CD1c-positive myeloid dendritic cell (primary cell): Measurements from ENCODE around the gene SLC26A11.
"Not testable (repeated sequence)": the region's sequence is repeated elsewhere in the genome, so short reads cannot be mapped to it uniquely, and the experiment has no call there.

Experiments used
- DNase-seq: peaks from one replicate; pipeline ENCODE4 v3.0.0-alpha.2; 2016; ENCODE audit errors: extremely low spot score

Gene SLC26A11

GRCh38 chr17:80281516-80281915 lies 61.3 kb downstream of the SLC26A11 start:
- DNase-seq: no peak

- DNase-seq: no peak
Measured at GRCh38 chr17:80283116-80283852, 63.1 kb downstream of the SLC26A11 start.

GRCh38 chr17:80284631-80285030 lies 64.4 kb downstream of the SLC26A11 start:
- DNase-seq: no peak

DNA sequence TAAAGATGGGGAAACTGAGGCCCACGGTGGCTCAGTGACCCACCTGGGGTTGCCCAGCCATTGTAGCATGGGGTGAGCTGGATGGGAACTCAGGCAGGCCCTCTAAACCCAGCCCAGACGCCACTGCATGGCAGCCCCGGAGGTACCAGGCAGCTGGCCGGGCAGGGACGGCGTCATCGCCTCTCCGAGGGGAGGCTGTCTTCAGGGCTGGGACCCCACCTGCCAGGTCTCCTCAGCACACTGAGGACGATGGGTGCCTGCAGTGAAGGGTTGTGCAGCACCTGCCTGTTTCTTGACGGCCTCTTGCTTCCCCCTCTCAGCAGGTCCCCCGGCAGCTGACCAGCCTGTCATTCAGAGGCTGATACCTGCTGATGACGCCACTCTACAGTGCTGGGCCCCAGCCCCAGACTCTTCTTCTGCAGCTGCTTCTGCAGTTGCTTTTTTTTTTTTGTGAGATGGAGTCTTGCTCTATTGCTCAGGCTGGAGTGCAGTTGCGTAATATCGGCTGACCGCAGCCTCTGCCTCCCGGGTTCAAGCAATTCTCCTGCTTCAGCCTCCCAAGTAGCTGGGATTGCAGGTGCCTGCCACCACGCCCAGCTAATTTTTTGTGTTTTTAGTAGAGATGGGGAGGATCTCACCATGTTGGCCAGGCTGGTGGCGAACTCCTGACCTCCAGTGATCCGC lies 65.2 kb downstream of the SLC26A11 start:
- no peak for DNase-seq

- DNase-seq: no peak
Measured at GRCh38 chr17:80286638-80286960, 66.4 kb downstream of the SLC26A11 start.

GRCh38 chr17:80287038-80287437 lies 66.8 kb downstream of the SLC26A11 start:
- no peak for DNase-seq

- DNase-seq: no peak
Measured at GRCh38 chr17:80287806-80288567, 67.8 kb downstream of the SLC26A11 start.

GRCh38 chr17:80289616-80290015 lies 69.4 kb downstream of the SLC26A11 start:
- DNase-seq: no peak

DNA sequence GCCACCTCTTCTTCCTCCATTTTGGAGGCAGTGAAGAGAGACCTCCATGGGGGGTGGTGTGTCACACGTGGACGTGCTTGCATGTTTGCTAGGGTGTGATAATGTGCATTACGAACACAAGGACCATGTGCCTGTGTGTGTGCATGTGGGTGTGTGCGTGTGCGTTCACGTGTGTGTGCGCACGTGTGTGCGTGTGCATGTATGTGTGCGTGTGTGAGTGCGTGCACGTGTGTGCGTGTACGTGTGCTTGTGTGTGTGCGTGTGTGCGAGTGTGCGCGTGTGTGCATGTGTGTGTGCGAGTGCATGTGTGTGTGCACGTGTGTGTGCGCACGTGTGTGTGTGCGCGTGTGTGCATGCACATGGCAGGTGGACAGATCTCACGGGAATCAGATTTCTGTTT lies 69.9 kb downstream of the SLC26A11 start:
- no peak for DNase-seq

DNA sequence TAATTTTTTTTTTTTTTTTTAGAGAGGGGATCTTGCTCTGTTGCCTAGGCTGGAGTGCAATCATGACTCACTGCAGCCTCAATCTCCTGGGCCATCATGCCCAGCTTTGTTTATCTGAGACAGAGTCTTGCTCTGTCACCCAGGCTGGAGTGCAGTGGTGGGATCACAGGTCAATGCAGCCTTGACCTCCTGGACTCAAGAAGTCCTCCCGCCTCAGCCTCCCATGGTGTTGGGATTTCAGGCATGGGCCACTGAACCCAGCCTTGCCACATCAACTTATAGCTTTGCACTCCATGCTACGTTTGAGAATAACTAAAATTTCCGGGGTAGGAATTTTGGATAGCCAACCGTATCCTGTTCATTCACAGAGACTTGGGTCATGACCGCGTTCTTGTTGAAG lies 71.0 kb downstream of the SLC26A11 start:
- no peak for DNase-seq

GRCh38 chr17:80291691-80292487 lies 71.7 kb downstream of the SLC26A11 start:
- no peak for DNase-seq

- no peak for DNase-seq
Measured at GRCh38 chr17:80292521-80292971, 72.3 kb downstream of the SLC26A11 start.

DNA sequence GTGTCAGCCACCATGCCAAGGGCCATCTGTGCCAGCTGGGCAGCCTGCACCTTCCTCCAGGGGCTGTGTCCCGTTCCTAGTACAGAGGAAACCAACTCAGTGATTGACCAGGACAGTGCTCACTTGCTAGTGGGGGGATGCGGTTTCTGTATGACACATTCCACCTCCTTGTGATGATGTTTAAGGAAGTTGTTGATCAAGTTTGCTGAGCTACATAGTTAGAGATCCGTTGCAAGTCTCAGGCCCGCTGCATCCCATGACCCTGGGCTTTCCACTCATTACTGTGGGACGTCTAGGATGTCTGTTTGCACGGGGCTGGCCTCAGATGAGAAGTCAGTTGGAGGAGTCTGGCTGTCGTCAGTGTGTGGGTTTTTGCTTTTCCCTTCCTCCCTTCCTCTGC lies 74.0 kb downstream of the SLC26A11 start:
- DNase-seq: peak; percentile 79

DNA sequence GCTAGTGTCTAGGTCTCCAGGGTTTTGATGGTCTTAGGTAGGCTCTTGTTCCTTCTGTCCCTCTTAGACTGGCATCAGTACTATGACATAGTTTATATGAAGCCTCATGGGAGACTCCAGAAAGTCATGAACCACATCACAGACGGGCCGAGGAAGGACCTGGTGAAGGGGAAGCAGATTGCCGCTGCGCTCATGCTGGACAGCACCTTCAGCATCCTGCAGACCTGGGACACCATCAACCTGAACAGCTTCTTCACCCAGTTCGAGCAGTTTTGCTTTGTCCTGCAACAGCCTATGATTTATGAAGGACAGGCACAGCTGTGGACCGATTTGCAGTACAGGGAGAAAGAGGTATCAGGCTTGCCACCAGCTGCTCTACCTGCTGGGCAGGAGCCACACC lies 74.4 kb downstream of the SLC26A11 start:
- DNase-seq: no peak

DNA sequence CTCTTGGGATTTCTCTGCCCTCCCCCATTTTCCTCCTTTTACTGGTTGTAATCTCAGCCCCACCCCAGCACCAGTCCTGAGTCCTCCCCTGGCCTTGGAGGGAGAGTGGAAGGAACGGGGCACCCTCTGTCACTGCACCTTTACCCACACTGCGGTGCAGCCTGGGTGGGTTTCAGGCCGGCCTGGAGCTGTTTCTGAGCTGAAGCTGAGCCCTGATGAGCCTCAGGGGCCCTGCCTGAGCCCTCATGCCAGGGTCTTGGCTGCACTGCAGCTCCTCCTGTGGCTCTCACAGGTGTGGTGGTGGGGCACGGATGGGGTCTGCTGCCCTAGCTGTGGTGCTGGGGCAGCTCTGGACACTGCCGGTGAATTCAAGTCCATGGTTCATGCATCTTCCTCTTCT lies 74.9 kb downstream of the SLC26A11 start:
- DNase-seq: no peak

- DNase-seq: no peak
Measured at GRCh38 chr17:80295559-80295958, 75.3 kb downstream of the SLC26A11 start.

DNA sequence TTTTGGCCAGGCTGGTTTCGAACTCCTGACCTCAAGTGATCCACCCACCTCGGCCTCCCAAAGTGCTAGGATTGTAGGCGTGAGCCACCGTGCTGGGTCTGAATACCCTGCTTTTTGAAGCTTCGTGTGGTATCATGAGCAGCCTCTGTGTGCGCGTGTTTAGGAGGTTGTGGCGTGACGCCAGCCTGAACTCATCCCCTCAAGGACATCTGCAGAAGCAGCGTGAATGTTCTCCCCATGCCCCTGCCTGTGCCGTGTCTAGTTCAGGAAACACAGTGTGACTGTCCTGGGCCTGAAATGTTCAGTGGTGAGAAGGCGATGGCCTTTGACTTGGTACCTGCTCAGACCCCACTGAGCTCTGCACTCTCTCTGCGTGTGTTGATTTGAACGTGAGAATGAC lies 76.0 kb downstream of the SLC26A11 start:
- DNase-seq: no peak

GRCh38 chr17:80297996-80298560 lies 77.9 kb downstream of the SLC26A11 start:
- DNase-seq: no peak

DNA sequence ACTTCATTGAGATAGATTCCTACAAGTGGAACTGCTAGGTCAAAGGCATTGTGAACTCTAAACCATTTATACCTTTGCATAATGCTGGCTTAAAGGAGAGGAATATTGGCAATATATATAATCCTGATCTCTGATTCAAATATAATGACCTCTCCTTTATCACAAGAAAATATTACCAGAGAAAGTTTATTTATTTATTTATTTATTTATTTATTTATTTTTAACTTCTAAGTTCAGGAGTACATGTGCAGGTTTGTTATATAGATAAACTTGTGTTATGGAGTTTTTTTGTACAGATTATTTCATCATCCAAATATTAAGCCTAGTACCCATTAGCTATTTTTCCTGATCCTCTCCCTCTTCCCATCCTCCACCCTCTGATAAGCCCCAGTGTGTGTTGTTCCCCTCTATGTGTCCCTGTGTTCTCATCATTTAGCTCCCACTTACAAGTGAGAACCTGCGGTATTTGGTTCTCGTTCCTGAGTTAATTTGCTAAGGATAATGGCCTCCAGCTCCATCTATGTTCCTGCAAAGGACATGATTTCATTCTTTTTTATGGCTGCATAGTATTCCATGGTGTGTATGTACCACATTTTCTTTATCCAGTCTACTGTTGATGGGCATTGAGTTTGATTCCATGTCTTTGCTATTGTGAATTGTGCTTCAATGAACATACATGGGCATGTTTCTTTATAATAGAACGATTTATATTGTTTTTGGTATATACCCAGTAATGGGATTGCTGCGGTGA lies 79.3 kb downstream of the SLC26A11 start:
- not testable (repeated sequence) for DNase-seq

- not testable (repeated sequence) for DNase-seq
Measured at GRCh38 chr17:80300756-80301155, 80.5 kb downstream of the SLC26A11 start.
